Skeletal muscle tissue (tissue), 4 donors: ENCODE data around the gene CBL. TPM values are rescaled to one million over a fixed set of nuclear protein-coding genes. Genes with fewer than 3 reads are reported as not detected.
"Not testable (repeated sequence)": the region's sequence is repeated elsewhere in the genome, so short reads cannot be mapped to it uniquely, and the experiment has no call there.

Experiments used
- H3K27ac ChIP-seq: one replicate; pipeline ENCODE4 v1.7.0; 2013; ENCODE audit warnings: mild to moderate bottlenecking, low read depth, low read length, inconsistent platforms
- H3K27me3 ChIP-seq, 3 donors: one replicate each; pipeline ENCODE4 v1.7.0; 2013; ENCODE audit warnings: low read length in 3 of 3; ENCODE audit not compliant: control insufficient read depth in 3 of 3, insufficient read depth in 3 of 3
- H3K36me3 ChIP-seq, 3 donors: one replicate each; pipeline ENCODE4 v1.7.0; 2013; ENCODE audit warnings: low read length in 3 of 3; ENCODE audit not compliant: control insufficient read depth in 3 of 3, insufficient read depth in 3 of 3
- H3K4me1 ChIP-seq, 3 donors: one replicate each; pipeline ENCODE4 v1.7.0; 2013; ENCODE audit warnings: low read length in 3 of 3, mild to moderate bottlenecking in 3 of 3; ENCODE audit not compliant: control insufficient read depth in 3 of 3, insufficient read depth in 3 of 3
- H3K4me3 ChIP-seq, 3 donors: one replicate each; pipeline ENCODE4 v1.7.0; 2013; ENCODE audit warnings: low read length in 3 of 3
- H3K9ac ChIP-seq, 3 donors: one replicate each; pipeline ENCODE4 v1.7.0; 2013; ENCODE audit warnings: low read length in 3 of 3, mild to moderate bottlenecking in 3 of 3, moderate library complexity in 2 of 3, low read depth in 1 of 3
- H3K9me3 ChIP-seq, 3 donors: one replicate each; pipeline ENCODE4 v1.7.0; 2013; ENCODE audit warnings: low read length in 3 of 3; ENCODE audit not compliant: control insufficient read depth in 3 of 3
- total RNA-seq: library from RNA; depleted of rRNA; stranded (reverse); fragments of >200 nt; gene quantifications from one replicate; pipeline ENCODE4 v1.2.3, GENCODE V29; 2014
- donor health status: Osteomylitis.

CBL gene
- total RNA-seq: 9.9 TPM

GRCh38 chr11:119205574-119206510, at the start of gene CBL:
CBL (plus strand) TSS chr11:119206339; CDS start chr11:119206418, 79 bp downstream.
- Histone ChIP-seq H3K4me3 (peak within 1 kb of the TSS; percentile 73 to 83 (median 82)), H3K9me3 (no peaks in the 10 kb centered on the region), H3K9ac (peak within 1 kb of the TSS; percentile 69 to 86 (median 83)), H3K27ac (peak within 1 kb of the TSS; percentile 87), H3K27me3 (no peaks in the 10 kb centered on the region), H3K4me1 (peaks cover 4 to 14% (median 6%) of the 10 kb centered on the region in 3 donors), H3K36me3 (no peaks in the 10 kb centered on the region)

GRCh38 chr11:119156496-119156895, 49.6 kb upstream of the CBL start:
- Histone ChIP-seq H3K36me3 (no peaks in the 10 kb centered on the region), H3K27me3 (peaks cover 0 to 10% (median 2%) of the 10 kb centered on the region in 3 donors), H3K9me3 (no peaks in the 10 kb centered on the region), H3K4me1 (no peaks in the 10 kb centered on the region), H3K9ac (no peak overlapping the region), H3K4me3 (no peak overlapping the region), H3K27ac (no peak overlapping the region)

GRCh38 chr11:119157063-119157462, 49.1 kb upstream of the CBL start:
- Histone ChIP-seq H3K4me3 (no peak overlapping the region), H3K9ac (no peak overlapping the region), H3K4me1 (no peaks in the 10 kb centered on the region), H3K27ac (no peak overlapping the region), H3K9me3 (no peaks in the 10 kb centered on the region), H3K36me3 (no peaks in the 10 kb centered on the region), H3K27me3 (peaks cover 0 to 10% (median 2%) of the 10 kb centered on the region in 3 donors)

GRCh38 chr11:119158467-119158866, 47.7 kb upstream of the CBL start:
- H3K9ac ChIP-seq: no peak overlapping the region
- no peak overlapping the region for H3K27ac ChIP-seq
- H3K9me3 ChIP-seq: no peaks in the 10 kb centered on the region
- no peaks in the 10 kb centered on the region for H3K36me3 ChIP-seq
- no peak overlapping the region for H3K4me3 ChIP-seq
- peaks cover 0 to 10% (median 0%) of the 10 kb centered on the region in 3 donors for H3K27me3 ChIP-seq
- no peaks in the 10 kb centered on the region for H3K4me1 ChIP-seq

GRCh38 chr11:119160151-119160550, 46.0 kb upstream of the CBL start:
- no peaks in the 10 kb centered on the region for H3K36me3 ChIP-seq
- H3K27ac ChIP-seq: no peak overlapping the region
- H3K9me3 ChIP-seq: no peaks in the 10 kb centered on the region
- H3K4me1 ChIP-seq: no peaks in the 10 kb centered on the region
- H3K27me3 ChIP-seq: peaks cover 0 to 3% (median 0%) of the 10 kb centered on the region in 3 donors
- H3K9ac ChIP-seq: no peak overlapping the region
- H3K4me3 ChIP-seq: no peak overlapping the region

- Histone ChIP-seq H3K36me3 (no peaks in the 10 kb centered on the region), H3K9me3 (no peaks in the 10 kb centered on the region), H3K27me3 (peaks cover 0 to 1% (median 0%) of the 10 kb centered on the region in 3 donors), H3K4me3 (no peak overlapping the region), H3K4me1 (no peaks in the 10 kb centered on the region), H3K9ac (no peak overlapping the region), H3K27ac (no peak overlapping the region)
These were observed 44.3 kb upstream of the CBL start for GRCh38 chr11:119161871-119162270.

- H3K4me1 ChIP-seq: peaks cover 4 to 10% (median 8%) of the 10 kb centered on the region in 3 donors
- H3K9ac ChIP-seq: no peak overlapping the region
- no peak overlapping the region for H3K4me3 ChIP-seq
- no peak overlapping the region for H3K27ac ChIP-seq
- H3K36me3 ChIP-seq: peaks cover 0 to 2% (median 2%) of the 10 kb centered on the region in 3 donors
- no peaks in the 10 kb centered on the region for H3K9me3 ChIP-seq
- no peaks in the 10 kb centered on the region for H3K27me3 ChIP-seq
These were observed 39.6 kb upstream of the CBL start for GRCh38 chr11:119166368-119167076.

- not testable (repeated sequence) for H3K9ac ChIP-seq, H3K36me3 ChIP-seq, H3K27ac ChIP-seq, H3K27me3 ChIP-seq, H3K9me3 ChIP-seq, H3K4me3 ChIP-seq
- peaks cover 4 to 10% (median 8%) of the 10 kb centered on the region in 3 donors for H3K4me1 ChIP-seq
These were observed 39.1 kb upstream of the CBL start for GRCh38 chr11:119167077-119167458.

- Histone ChIP-seq H3K4me3 (peak overlapping the region in 1 of 3 donors; percentile 87), H3K27me3 (no peaks in the 10 kb centered on the region), H3K27ac (no peak overlapping the region), H3K4me1 (peaks cover 4 to 10% (median 8%) of the 10 kb centered on the region in 3 donors), H3K9ac (peak overlapping the region in 1 of 3 donors; percentile 92), H3K9me3 (no peaks in the 10 kb centered on the region), H3K36me3 (peaks cover 5 to 8% (median 6%) of the 10 kb centered on the region in 3 donors)
These were observed 38.2 kb upstream of the CBL start for GRCh38 chr11:119167933-119168332.
